ENCODE measurements around the gene DNAH3. TPM values are rescaled to one million over a fixed set of nuclear protein-coding genes. Genes with fewer than 3 reads are reported as not detected.
"Not testable (repeated sequence)": the region's sequence is repeated elsewhere in the genome, so short reads cannot be mapped to it uniquely, and the experiment has no call there.

The DNAH3 gene
- total RNA-seq, 1 experiment from 2014 or later, result 0.57 TPM

DNA sequence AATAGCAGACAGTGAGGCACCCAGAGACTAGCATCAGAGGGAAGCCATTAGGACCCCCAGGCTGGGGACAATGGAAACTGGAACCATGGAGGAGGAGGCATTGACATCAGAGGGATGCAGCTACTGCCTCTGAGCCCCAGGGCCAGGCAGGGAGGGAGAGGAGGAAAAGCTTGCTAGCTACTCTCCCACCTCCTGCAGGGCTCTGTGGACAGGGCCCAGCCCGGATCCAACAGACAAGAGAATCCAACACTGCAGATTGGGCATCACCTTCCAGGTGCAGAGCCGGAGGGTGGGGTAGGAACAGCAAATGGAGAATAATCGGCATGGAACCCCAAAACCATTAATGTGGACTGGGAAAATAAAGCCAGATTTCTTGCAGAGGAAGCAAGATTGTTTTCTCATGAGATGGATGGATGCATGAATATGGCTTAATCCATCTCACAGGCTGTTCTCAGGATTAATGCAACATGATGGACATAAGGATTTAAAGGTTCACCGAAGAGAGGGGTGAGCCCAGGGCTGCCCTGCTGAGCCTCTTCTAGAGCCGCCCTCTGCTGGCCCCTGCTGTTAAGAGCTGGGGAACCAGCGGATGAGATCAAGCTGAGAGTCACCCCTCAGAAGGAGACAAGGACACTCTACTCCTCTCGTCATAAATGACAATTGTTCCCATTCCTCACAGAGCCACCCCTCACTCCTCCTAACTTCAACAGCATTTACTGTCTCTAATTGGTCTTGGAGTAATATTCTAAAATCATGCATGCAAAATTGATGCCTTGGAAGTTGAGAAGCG lies 48.8 kb downstream of the DNAH3 start:
- peak; percentile 88 for ATAC-seq
- POLR2A ChIA-PET, result no interaction called here
- CTCF ChIA-PET, result interaction anchor here (0.8 to 2.0 kb wide), 15 partner anchors 9 to 327 kb away, joined by 3 to 22 read pairs (median 5); partner anchors contain the start of genes DCUN1D3, ERI2, LYRM1 and REXO5
- Mint-ChIP-seq H3K27me3 (ENCODE audit: low read depth) (no peaks in the 10 kb centered on the region), H3K9me3 (no peaks in the 10 kb centered on the region), H3K36me3 (no peaks in the 10 kb centered on the region), H3K27ac (no peak overlapping the region), H3K4me1 (peaks cover 14% of the 10 kb centered on the region), H3K4me3 (no peak overlapping the region)
- DNase-seq (ENCODE audit: low spot score), result peak; percentile 48
- TF ChIP-seq ZNF423 (CRISPR knock-in tag; IDR thresholded peaks at IDR 0.05) (0 out of 2 replicates have a peak, but pooled peaks have one; percentile 2), NFE2L1 (CRISPR knock-in tag; IDR thresholded peaks at IDR 0.05) (no peak)
- TF ChIP-seq, protein P1, sequence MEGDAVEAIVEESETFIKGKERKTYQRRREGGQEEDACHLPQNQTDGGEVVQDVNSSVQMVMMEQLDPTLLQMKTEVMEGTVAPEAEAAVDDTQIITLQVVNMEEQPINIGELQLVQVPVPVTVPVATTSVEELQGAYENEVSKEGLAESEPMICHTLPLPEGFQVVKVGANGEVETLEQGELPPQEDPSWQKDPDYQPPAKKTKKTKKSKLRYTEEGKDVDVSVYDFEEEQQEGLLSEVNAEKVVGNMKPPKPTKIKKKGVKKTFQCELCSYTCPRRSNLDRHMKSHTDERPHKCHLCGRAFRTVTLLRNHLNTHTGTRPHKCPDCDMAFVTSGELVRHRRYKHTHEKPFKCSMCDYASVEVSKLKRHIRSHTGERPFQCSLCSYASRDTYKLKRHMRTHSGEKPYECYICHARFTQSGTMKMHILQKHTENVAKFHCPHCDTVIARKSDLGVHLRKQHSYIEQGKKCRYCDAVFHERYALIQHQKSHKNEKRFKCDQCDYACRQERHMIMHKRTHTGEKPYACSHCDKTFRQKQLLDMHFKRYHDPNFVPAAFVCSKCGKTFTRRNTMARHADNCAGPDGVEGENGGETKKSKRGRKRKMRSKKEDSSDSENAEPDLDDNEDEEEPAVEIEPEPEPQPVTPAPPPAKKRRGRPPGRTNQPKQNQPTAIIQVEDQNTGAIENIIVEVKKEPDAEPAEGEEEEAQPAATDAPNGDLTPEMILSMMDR (IDR thresholded peaks at IDR 0.05), result peak; percentile 3; the same call in 1 of the 2 replicates

DNA sequence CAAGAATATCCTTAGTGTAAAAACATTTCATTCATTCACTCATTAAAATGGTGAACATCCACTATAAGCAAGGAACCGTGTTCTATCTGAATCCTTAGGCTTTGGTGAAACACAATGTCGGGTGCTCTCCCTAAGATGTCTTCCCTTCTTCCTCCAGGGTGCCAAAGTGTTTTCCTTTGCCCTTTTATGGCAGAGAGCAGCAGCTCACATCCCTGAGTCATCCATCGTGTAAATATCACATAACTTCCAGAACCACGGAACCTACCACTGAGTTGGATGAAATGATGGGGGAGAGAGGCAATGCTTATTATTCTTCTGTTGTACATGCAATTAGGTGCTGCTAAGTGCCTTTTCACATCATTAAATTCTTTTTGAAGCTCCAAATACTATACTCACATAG lies 50.2 kb downstream of the DNAH3 start:
- ChIA-PET POLR2A (no interaction called here), CTCF (no interaction called here)
- Mint-ChIP-seq H3K4me1 (peaks cover 14% of the 10 kb centered on the region), H3K4me3 (no peak overlapping the region), H3K27me3 (ENCODE audit: low read depth) (no peaks in the 10 kb centered on the region), H3K36me3 (no peaks in the 10 kb centered on the region), H3K27ac (no peak overlapping the region), H3K9me3 (no peaks in the 10 kb centered on the region)
- DNase-seq (ENCODE audit: low spot score) (no peak), ATAC-seq (no peak)
- TF ChIP-seq, protein P2, sequence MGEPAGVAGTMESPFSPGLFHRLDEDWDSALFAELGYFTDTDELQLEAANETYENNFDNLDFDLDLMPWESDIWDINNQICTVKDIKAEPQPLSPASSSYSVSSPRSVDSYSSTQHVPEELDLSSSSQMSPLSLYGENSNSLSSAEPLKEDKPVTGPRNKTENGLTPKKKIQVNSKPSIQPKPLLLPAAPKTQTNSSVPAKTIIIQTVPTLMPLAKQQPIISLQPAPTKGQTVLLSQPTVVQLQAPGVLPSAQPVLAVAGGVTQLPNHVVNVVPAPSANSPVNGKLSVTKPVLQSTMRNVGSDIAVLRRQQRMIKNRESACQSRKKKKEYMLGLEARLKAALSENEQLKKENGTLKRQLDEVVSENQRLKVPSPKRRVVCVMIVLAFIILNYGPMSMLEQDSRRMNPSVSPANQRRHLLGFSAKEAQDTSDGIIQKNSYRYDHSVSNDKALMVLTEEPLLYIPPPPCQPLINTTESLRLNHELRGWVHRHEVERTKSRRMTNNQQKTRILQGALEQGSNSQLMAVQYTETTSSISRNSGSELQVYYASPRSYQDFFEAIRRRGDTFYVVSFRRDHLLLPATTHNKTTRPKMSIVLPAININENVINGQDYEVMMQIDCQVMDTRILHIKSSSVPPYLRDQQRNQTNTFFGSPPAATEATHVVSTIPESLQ (CRISPR knock-in tag; IDR thresholded peaks at IDR 0.05), result no peak
- TF ChIP-seq NR1H2 (CRISPR knock-in tag; IDR thresholded peaks at IDR 0.05) (no peak), SP1 (CRISPR knock-in tag; conservative IDR thresholded peaks at IDR 0.05) (no peak), SMAD3 (CRISPR knock-in tag; IDR thresholded peaks at IDR 0.05; ENCODE audit: borderline replicate concordance) (no peak), ZNF317 (CRISPR knock-in tag; IDR thresholded peaks at IDR 0.05; ENCODE audit: borderline replicate concordance, low read depth) (no peak)
- TF ChIP-seq, protein P3, sequence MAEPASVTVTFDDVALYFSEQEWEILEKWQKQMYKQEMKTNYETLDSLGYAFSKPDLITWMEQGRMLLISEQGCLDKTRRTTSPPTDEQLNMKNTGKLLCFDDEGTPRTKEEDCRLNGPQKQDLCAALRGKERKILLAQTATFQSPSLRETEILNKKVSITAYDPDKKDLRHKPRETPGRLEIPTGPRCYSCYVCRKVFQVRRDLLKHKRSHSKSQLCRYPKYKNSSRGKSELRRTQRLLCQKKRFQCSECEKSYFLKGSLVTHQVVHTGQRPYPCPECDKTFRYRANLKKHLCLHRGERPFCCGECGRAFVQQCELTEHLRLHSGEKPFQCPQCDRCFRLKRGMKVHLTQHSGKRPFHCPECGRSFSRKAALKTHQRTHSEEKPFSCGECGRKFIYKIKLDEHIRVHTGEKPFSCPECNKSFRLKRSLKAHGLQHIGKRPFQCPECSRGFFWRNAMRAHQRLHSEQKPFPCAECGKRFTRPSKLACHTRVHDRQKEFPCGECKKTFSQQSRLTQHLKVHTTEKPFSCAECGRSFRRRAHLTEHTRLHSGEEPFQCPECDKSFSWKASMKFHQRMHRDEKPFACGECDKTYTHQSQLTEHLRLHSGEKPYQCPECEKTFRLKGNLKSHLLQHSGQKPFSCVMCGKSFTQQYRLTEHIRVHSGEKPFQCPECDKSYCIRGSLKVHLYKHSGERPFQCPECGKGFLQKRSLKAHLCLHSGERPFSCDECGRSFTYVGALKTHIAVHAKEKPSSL (CRISPR knock-in tag; conservative IDR thresholded peaks at IDR 0.05), result no peak
- TF ChIP-seq, protein P4, sequence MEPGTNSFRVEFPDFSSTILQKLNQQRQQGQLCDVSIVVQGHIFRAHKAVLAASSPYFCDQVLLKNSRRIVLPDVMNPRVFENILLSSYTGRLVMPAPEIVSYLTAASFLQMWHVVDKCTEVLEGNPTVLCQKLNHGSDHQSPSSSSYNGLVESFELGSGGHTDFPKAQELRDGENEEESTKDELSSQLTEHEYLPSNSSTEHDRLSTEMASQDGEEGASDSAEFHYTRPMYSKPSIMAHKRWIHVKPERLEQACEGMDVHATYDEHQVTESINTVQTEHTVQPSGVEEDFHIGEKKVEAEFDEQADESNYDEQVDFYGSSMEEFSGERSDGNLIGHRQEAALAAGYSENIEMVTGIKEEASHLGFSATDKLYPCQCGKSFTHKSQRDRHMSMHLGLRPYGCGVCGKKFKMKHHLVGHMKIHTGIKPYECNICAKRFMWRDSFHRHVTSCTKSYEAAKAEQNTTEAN (CRISPR knock-in tag; IDR thresholded peaks at IDR 0.05), result no peak

DNA sequence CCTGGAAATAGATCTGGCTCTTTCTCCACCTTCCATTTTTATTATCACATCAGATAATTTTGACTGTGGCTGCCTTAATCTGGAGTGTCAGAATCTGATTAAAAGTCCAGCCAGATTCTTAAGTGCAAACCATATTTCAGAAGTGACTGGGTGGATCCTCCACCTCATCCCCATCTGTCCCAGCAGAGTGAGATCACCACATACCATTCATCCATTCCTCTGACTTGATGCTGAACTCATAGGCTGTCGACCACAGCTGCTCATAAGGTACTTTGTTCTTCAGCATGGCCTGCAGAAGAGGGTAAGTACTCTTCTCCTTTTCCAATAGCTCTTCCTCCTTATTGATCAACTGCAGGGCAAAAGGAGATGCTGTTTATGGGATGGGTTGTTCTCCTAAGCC lies 53.5 kb downstream of the DNAH3 start:
- H3K9me3 Mint-ChIP-seq, result peaks cover 23% of the 10 kb centered on the region
- POLR2A ChIA-PET, result no interaction called here
- CTCF ChIA-PET, result no interaction called here
- ATAC-seq, result no peak
- DNase-seq (ENCODE audit: low spot score), result no peak
- H3K36me3 Mint-ChIP-seq, result no peaks in the 10 kb centered on the region; the same call in 1 of the 2 replicates
- H3K4me1 Mint-ChIP-seq, result peaks cover 2% of the 10 kb centered on the region
- H3K27me3 Mint-ChIP-seq (ENCODE audit: low read depth), result no peaks in the 10 kb centered on the region
- no peak overlapping the region for H3K27ac Mint-ChIP-seq
- H3K4me3 Mint-ChIP-seq, result no peak overlapping the region
- TF ChIP-seq, protein P5, sequence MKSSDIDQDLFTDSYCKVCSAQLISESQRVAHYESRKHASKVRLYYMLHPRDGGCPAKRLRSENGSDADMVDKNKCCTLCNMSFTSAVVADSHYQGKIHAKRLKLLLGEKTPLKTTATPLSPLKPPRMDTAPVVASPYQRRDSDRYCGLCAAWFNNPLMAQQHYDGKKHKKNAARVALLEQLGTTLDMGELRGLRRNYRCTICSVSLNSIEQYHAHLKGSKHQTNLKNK (CRISPR knock-in tag; IDR thresholded peaks at IDR 0.05), result no peak

DNA sequence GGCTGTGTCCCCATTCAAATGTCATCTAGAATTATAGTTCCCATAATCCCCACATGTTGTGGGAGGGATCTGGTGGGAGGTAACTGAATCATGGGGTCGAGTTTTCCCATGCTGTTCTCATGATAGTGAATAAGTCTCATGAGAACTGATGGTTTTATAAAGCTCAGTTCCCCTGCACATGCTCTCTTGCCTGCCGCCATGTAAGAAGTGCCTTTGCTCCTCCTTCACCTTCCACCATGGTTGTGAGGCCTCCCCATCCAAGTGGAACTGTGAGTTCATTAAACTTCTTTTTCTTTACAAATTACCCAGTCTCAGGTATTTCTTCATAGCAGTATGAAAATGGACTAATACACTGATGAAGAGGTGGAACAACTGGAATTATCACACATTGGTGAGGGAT lies 55.9 kb downstream of the DNAH3 start:
- ATAC-seq; H3K27me3 Mint-ChIP-seq (ENCODE audit: low read depth); CTCF ChIA-PET; H3K36me3 Mint-ChIP-seq; H3K4me1 Mint-ChIP-seq; POLR2A ChIA-PET; H3K4me3 Mint-ChIP-seq; DNase-seq (ENCODE audit: low spot score); H3K27ac Mint-ChIP-seq: not testable (repeated sequence)
- H3K9me3 Mint-ChIP-seq, result peaks cover 30% of the 10 kb centered on the region
